Liver (tissue), 2 donors: ENCODE results near the gene FOXJ2.

ENCODE experiments used
- FOXA1 ChIP-seq: IDR thresholded peaks from 2 replicates; pipeline ENCODE4 v1.6.1; 2016; ENCODE audit warnings: antibody characterized with exemption
- SP1 ChIP-seq: IDR thresholded peaks from 2 replicates; pipeline ENCODE4 v1.6.1; 2018; ENCODE audit warnings: antibody characterized with exemption, mild to moderate bottlenecking
- donor health status: healthy.

GRCh38 chr12:8037947-8038346 lies 5.4 kb downstream of the FOXJ2 start:
- no peak for TF ChIP-seq SP1
- TF ChIP-seq FOXA1: no peak
